SW480 (cell line): Measurements from ENCODE around the gene ADAT3.
"Not testable (repeated sequence)": the region's sequence is repeated elsewhere in the genome, so short reads cannot be mapped to it uniquely, and the experiment has no call there.

ENCODE experiments used
- DNase-seq: peaks from one replicate; pipeline ENCODE4 v3.0.0-alpha.2; 2016; ENCODE audit warnings: low spot score

The ADAT3 gene

DNA sequence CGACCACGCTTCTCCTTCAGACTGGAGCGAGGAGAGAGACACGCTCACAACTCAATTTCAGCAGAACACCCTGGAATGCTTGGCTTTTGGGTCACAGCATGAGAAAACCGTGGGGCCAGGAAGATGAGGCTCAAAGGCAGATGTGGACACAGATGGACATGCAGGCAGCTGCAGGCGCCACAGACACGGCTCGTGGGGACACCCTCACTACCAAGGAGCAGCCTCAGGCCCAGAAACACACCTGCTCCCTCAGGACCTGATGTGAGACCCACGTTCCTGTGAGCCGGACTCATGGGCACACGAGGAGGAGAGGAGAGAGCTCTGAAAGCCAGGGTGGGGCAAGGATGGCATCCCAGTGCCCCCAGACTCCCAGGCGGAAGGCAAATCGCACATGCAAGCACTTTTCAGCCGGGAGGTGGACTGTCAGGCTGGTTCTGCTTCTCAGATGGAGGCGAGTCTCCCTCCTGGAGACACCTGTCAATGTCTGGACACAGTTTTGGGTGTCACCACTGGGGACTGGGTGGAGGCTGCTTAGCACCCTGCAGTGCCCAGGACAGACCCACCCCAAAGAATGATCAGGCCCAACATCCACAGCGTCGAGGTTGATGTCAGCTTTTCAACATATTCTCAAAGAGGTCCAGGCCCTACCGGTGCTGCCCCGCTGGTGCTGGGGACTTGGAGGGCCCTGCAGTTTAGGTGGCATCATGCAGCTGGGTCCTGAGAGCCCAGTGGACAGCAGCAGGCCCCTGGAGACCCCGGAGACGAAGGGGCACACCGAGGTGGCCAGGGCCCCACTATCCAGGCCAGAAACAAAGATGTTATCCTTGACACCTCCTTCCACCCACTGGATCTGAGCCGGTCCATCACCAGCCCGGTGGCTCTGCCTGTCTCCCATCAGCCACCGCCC lies 22.2 kb upstream of the ADAT3 start:
- no peak for DNase-seq

DNA sequence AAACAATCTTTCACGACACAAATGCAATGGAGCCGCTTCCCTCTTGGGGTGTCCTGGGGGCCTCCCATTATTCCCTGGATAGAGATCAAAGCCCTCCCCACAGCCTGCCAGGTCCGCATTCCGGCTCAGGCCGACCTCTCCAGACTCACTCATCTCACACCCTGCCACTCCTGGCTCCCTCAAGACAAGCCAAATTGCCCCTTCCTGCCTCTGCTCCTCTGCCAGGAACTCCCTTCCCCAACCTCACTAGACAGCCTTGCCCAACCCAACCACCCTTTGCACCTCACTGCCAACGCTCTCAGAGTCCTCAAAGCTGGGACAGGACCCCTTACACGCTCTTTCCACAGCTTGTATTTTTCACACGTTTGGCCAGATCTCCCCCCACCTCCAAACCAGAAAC lies 21.4 kb upstream of the ADAT3 start:
- DNase-seq: no peak

DNA sequence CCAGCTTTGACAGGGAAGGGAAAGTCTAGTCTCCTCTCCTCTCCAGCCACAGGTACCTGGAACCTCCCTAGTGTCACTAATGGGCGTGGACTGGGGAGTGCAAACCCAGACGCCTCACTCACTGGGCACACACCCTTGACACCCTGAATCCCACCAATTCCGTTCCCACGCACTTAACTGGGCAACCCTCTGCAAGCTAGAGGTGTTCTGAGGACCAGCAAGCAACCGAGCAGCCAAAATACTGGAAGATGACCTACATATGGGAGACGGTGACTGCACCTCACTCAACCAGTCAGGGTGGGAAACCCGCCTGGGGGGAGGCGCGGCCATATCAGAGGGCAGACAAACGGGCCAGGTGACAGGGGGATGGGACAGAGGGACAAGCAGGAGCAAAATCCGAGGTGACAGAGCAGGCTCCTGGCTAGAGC lies 20.9 kb upstream of the ADAT3 start:
- DNase-seq: no peak

DNA sequence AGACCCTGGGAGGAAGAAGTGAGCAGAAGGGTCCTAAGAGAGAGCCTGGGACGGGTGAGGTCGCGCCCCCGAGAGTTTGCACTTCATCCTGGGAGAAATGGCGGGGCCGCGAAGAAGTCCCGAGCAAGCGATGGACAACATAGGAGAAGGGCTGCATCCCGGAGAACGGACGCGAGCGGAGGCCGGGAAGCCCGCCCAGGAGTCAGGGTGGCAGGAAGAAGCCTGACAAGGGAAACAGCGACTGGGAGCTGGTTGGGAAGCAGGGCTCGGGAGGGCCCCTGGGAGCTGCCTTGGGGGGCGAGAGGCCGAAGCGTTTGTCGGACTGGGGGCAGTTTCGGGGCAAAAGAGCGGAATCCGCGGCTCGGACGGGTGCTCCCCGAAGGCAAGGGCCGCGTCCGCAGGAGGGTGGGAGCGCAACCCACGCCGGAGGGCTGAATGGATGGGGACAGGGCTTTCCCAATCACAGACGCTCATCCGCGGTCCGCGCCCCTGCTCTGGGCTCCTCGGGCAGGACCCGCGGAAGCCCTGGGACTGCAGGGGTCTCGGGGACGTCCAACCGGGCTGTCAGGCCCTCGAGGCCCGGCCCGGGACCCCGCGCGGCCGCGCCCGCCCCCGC lies 20.4 kb upstream of the ADAT3 start:
- DNase-seq: no peak

DNA sequence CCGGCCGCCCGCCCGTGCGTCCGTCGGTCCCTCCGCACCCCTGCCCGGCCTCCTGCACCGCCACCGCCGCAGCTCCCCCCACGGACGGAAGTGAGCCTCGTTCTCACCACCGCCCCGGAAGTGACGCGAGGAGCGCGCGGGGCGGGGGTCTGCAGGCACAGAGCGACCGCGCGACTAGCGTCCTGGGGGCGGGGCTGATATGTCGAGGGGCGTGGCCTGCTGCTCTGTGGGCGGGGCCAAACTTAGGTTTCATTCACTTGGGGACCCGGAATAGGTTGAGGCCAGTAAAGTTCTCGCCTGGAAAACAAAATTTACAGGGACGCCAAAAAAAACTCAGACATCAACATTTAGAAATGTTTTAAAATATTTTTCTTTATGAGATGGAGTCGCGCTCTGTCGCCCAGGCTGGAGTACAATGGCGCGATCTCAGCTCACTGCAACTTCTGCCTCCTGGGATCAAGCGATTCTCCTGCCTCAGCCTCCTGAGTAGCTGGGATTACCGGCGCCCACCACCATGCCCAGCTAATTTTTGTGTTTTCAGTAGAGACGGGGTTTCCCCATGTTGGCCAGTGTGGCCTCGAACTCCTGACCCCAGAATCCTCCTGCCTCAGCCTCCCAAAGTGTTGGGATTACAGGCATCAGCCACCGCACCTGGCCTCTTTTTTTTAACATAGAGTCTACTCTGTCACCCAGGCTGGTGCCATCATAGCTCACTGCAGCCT lies 19.6 kb upstream of the ADAT3 start, which contains the start of gene ABHD17A:
ABHD17A (minus strand) TSS at position 99 of the 722 bp plus-strand sequence. CDS start 3,930 bp downstream, outside the sequence.
- DNase-seq: peak; percentile 79

DNA sequence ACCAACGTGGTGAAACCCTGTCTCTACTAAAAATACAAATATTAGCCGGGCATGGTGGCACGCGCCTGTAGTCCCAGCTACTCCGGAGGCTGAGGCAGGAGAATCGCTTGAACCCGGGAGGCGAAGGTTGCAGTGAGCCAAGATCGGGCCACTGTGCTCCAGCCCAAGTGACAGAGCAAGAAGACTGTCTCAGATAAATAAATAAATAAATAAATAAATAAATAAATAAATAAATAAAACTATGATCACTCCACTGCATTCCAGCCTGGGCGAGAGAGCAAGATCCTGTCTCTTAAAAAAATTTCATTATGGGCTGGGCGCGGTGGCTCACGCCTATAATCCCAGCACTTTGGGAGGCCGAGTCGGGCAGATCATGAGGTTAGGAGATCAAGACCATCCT lies 18.8 kb upstream of the ADAT3 start:
- DNase-seq: not testable (repeated sequence)

DNA sequence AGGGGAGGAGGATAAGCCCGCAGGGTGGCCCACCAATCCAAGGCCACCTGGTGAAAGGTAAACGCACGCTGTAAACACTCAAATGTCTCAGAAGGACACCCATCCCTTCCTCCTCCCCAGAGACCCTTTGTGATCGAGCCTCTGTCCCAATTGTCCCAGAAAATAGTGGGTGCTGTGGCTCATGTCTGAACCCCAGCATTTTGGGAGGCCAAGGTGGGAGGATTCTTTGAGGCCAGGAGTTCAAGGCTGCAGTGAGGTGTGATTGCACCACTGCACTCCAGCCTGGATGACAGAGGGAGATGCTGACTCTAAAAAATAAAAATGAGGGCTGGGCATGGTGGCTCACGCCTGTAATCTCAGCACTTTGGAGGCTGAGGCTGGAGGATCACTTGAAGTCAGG lies 16.8 kb upstream of the ADAT3 start:
- DNase-seq: no peak

DNA sequence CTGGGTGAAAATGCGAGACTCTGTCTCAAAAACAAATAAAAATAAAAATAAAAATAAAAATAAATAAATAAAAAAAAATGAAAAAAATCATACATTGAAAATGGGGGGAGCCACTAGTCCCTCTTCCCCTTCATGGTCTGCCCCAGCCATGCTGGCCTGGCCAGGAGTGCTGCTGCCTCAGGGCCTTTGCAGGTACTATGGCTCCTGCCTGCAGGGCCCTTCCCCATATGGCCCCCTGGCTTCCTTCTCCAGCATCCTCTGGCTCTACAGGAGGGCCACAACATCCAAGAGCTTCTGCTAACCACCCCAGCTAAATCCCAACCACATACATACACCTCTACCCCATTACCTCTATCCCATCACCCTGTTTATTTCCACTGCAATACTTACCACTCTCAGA lies 15.3 kb upstream of the ADAT3 start:
- no peak for DNase-seq

DNA sequence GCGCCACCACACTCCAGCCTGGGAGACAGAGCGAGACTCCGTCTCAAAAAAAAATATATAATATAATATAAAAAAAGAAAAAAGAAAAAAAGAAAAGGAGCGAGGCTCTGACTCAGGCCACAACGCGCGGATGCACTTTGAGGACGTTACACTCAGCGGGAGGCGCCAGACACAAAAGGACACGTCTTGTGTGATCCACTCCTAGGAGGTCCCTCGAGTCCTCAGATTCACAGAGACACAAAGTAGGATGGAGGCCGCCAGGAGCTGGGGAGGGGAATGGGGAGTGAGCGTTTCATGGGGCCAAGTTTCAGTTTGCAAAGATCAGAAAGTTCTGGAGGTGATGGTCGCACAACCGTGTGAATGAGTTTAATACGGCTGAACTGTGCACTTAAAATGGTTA lies 11.4 kb upstream of the ADAT3 start:
- DNase-seq: no peak

DNA sequence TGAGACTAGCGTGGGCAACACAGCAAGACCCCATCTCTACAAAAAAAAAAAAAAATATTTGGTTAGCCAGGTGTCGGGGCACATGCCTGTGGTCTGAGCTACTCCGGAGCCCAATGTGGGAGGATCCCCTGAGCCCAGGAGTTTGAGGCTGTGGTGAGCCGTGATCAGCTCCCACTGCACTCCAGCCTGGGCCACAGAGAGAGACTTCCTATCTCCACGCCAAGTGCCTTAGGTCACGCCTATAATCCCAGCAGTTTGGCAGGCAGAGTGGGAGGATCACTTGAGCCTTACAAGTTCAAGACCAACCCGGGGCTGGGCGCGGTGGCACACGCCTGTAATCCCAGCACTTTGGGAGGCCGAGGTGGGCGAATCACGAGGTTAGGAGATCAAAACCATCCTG lies 8.7 kb upstream of the ADAT3 start:
- DNase-seq: no peak

DNA sequence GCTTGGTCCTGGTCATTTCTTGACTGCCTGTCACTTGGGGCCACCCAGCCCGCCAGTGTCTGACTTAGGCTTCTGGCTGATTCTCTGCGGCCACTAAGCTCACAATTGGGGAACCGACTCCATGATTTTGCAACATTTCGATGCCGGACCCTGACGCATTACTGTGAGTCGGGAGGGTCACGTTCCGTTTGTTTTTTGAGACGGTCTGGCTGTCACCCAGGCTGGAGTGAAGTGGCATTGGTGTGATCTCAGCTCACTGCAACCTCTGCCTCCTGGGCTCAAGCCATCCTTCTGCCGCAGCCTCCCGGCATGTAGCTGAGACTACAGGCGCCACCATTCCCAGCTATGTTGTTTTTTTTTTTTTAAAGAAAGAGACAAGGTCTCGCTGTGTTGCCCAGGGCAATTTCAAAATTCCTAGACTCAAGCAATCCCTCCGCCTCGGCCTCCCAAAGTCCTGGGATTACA lies 3.2 kb upstream of the ADAT3 start:
- no peak for DNase-seq

DNA sequence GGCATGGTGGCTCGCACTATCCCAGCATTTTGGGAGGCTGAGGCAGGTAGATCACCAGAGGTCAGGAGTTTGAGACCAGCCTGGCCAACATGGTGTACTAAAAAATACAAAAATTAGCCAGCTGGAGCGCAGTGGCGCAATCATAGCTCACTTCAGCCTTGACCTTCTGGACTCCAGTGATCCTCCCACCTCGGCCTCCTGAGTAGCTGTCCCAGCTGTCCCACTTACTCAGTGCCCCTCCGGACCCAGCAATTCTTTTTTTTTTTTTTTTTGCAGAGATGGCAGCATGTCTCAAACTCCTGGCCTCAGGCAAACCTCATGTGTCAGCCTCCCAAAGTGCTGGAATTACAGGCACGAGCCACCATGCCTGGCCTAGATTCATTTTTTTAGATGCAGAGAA lies 2.3 kb upstream of the ADAT3 start:
- no peak for DNase-seq

DNA sequence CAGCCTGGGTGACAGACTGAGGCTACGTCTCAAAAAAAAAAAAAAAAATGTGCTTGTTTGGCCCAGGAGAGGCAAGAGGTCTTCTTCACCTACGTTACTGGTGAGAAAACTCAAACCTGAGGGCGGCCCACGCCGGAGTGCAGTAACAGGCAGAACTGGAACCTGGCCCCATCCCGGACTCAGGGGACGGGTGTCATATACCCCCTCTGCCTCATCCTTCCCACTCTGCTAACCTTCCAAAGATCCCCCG lies 414 bp upstream of the ADAT3 start:
- DNase-seq: no peak

DNA sequence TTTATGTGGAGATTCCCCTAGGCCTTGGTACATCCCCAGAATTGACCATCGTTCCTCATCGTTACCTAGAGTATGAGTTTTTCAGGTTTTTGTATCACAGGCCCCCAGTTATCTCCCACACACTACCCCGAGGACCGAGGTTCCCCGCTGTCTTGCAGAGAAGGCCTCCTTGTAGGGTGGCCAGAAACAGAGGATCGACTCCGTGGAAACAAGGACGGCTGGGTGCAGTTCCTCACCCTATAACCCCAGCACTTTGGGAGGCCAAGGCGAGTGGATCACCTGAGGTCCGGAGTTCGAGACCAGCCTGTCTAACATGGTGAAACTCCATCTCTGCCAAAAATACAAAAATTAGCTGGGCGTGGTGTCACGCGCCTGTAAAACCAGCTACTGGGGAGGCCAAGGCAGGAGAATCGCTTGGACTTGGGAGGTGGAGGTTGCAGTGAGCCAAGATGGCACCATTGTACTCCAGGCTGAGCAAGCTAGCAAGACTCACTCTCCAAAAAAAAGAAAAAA lies 720 bp downstream of the ADAT3 start:
- no peak for DNase-seq

DNA sequence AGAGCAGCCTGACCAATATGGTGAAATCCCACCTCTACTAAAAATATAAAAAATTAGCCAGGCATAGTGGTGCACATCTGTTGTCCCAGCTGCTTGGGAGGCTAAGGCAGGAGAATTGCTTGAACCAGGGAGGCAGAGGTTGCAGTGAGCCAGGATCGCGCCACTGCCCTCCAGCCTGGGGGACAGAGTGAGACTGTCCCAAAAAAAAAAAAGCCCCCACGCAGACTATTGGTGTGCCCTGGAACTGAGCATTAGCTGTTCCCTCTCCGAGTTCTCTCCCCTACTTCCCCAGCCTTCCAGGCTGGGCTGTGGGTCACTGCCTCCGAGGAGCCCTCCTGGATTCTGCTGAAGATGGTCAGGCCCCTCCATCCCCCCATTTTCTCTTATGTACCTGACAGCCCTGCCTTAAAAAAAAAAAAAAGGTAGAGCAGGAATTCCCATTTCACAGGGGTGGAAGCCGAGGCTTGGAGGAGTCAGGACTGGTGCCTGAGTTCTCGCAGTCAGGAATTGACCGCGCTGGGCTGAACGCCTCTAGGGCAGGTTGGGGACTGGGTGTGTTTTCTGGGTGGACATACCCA lies 1.9 kb downstream of the ADAT3 start:
- no peak for DNase-seq

DNA sequence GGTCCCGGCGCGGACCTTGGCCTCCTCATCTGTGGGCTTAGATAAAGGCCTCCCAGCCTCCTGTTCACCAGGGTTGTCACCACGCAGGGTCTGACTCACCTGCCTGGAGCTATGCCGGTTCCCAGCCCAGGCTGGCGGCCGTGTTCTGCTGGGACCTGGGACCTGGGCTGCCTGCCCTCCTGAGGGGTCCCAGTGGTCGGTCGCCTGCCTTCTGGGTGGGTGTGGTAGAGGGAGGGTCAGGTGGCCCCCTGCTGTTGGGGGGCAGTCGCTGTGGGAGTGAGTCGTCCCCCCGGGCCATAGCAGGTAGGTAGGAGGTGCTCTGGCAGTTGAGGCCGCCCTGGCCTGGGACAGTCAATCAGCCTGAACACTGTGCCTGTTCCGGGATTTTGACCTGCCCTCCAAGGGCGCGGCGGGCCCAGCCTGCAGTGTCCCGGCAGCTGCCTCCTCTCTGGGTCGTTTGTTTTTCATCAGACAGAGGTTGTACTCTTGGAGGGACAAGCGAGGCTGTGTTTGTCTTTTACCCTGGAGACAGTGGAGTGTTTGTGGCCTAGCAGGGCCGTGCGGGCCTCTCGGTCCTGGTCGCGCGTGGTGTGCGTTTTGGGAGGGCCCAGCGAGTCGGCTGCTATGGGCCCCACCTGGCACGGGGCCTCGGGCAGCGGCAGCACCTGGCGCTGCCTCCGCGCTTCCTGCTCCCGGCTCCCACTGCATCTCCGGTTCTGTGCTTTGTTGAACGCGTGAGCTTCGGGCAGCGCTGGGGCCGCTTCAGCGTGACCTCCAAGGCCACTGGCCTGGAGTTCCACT lies 2.6 kb downstream of the ADAT3 start:
- DNase-seq: no peak

DNA sequence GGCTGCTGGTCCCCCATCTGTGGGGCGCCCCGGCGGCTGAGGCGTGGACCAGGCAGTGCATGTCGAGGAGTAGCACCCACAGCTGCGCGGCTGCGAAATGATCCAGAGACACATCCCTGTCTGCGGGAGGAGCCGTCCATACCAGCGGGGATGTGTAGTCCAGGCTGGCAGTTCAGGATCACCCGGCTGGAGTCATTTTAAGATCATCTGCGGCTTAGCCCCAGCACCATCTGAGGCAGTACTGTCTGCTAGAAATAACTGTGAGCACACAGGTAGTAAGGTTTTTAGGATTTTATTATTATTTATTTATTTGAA lies 3.1 kb downstream of the ADAT3 start:
- no peak for DNase-seq

DNA sequence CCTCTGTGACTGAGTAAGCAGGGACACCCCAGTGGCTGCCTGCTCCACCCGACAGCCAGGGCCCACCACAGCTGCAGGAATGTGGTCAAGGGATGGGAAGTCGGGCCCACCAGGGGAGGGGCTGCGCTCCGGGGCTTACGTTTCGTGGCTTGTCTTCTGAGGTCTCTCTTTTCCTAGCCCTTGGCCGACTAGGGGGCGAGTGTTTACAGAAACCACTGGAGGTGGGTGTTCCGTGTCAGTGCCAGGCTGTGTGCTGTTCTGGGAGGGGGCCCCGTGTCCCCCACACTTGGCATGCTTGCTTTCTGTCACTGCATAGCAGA lies 4.5 kb downstream of the ADAT3 start:
- DNase-seq: no peak

DNA sequence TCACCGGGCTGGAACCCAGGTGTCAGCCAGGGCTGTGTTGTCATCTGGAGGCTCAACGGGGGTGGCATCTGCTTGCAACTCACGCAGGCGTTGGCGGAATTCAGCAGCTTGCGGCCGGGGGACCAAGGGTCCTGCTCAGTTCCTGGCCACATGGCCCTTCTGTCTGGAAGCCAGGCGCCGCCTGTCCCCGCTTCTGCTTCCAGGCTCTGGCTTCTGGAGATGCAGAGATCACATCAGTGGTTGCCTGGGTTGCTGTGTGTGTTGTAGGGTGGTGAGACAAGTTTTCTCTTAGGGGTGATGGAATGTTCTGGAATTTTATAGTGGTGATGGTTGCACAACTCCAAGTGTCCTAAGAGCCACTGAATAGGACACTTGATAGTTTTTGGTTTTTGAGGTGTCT lies 5.0 kb downstream of the ADAT3 start:
- DNase-seq: no peak

DNA sequence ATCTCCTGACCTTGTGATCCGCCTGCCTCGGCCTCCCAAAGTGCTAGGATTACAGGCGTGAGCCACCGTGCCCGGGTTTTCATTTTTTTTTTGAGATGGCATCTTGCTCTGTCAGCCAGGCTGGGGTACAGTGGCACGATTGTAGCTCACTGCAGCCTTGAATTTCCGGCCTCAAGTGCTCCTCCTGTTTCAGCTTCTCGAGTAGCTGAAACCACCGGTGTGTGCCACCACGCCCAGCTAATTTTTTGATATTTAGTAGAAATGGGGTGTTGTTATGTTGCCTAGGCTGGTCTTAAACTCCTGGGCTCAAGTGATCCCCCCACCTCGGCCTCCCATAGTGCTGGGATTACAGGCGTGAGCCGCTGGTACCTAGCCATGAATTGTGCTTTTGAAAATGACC lies 5.9 kb downstream of the ADAT3 start:
- DNase-seq: no peak

DNA sequence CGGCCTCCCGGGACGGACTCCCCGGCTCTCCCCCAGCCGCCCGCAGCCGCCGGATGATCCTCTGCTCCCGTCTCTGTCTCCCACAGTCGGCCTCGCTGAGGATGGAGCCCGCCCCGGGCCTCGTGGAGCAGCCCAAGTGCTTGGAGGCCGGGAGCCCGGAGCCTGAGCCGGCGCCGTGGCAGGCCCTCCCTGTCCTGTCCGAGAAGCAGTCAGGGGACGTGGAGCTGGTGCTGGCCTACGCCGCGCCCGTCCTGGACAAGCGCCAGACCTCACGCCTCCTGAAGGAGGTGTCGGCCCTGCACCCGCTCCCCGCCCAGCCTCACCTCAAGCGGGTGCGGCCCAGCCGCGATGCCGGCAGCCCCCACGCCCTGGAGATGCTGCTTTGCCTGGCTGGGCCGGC lies 6.8 kb downstream of the ADAT3 start:
- no peak for DNase-seq
